Activated T-cell treated with anti-CD3 and anti-CD28 coated beads for 4 hours (primary cell): ENCODE results near the gene SLC44A5.

Experiments used
- DNase-seq: peaks from one replicate; pipeline ENCODE4 v3.0.0-alpha.2; 2020

Gene SLC44A5

DNA sequence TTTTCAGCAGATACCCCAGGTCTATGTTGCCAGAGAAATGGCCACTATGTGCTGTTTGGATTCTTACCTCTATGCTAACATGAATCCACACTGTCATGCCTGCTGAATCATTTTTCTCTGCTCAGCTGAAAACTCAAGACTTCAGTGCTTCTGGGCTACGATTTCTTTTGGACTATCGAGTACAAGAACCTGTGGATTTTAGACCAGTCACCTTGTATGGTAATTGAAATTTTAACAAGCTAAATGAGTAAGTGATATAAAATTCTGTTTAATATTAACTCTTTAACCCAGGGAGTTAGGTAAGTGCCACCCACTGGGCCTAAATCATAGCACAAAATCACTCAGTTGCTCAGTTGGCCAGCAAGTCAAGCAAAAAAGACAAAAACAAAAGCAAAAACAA is 440.9 kb downstream of the SLC44A5 start:
- DNase-seq = no peak

DNA sequence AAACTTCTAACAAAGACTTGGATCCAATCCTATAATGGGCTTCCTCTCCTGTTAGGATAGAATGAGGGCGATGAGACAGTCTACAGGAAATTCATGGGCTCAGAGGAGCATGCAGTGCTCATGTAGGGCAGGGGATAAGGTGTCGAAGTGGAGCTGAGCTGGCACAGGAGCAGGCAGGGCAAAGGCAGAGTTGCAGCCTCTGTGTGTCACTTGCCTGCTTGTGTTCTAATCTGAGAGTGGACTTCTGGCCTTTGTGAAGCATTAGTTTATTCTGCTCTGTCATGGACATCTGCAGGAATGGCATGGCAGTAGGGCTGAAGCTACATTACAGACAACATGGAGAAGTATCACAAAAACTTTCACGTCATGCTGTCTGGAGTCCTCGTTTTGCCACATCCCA is 444.1 kb downstream of the SLC44A5 start:
- no peak for DNase-seq

GRCh38 chr1:75165264-75165663 is 445.6 kb downstream of the SLC44A5 start:
- DNase-seq = no peak

DNA sequence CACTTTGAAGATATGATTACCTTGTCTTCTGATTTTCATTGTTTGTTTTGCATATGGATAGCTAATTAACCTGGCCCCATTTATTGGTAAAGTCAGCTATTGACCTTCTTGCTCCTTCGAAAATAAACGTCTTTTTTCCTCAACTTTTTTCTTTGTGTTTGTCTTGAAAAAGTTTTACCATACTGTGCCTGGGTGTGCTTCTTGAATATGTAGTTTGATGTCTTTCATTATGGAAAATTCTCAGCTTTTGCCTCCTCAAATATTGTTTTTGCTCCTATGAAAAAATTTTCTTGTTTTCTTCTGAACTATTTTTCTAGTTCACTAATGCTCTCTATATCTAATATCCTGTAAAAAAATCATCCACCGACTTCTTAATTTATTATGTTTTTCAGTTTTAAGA is 451.8 kb downstream of the SLC44A5 start:
- no peak for DNase-seq
